Pancreas (tissue), 10 donors: ENCODE measurements around the gene ZP1. TPM values are rescaled to one million over a fixed set of nuclear protein-coding genes. Genes with fewer than 3 reads are reported as not detected.

ENCODE experiments used
- ATAC-seq, 4 donors: fragments of 200-7000 bp; cut with Tn5 transposase; one replicate each; pipeline versions ENCODE4 v1.8.0 to v1.9.1; 2020; ENCODE audit warnings: mild to moderate bottlenecking in 4 of 4, moderate library complexity in 4 of 4
- DNase-seq, 6 donors: peaks; one replicate each; pipeline ENCODE4 v3.0.0-alpha.2; 2020
- FAIRE-seq: peaks from 2 replicates; lab custom pipeline; 2012; peaks lifted over from hg19 to GRCh38; lab: Jason Lieb, UNC
- H3K27ac ChIP-seq, 4 donors: fragments of 200-600 bp; sonication (generic); 1 replicate in 3 of 4; 2 replicates in 1 of 4; pipeline versions ENCODE4 v1.5.0 to v1.8.0; 2020
- H3K27me3 ChIP-seq, 4 donors: fragments of 200-600 bp; one replicate each; pipeline ENCODE4 v1.8.0; 2021
- H3K36me3 ChIP-seq, 3 donors: fragments of 200-600 bp; sonication (generic) in 1 of 3; one replicate each; pipeline versions ENCODE4 v1.5.0 to v1.8.0; 2020 to 2021
- H3K4me1 ChIP-seq, 3 donors: fragments of 200-600 bp; one replicate each; pipeline ENCODE4 v1.8.0; 2021
- H3K4me3 ChIP-seq, 4 donors: fragments of 200-600 bp; sonication (generic) in 2 of 4; one replicate each; pipeline versions ENCODE4 v1.5.0 to v1.8.0; 2020 to 2021
- H3K9me3 ChIP-seq, 4 donors: fragments of 200-600 bp; one replicate each; pipeline ENCODE4 v1.8.0; 2021
- CTCF ChIP-seq, 4 donors: fragments of 200-600 bp; sonication (generic) in 3 of 4; IDR thresholded peaks; one replicate each; pipeline versions ENCODE4 v1.5.0 to v1.8.0; 2021; ENCODE audit warnings: antibody characterized with exemption in 4 of 4
- WGBS, 2 donors: extraction: QIAGEN DNeasy Blood & Tissue Kit; methylation state at CpG; one replicate each; pipeline ENCODE4 v1.1.7; 2013; 5-methylcytosine and 5-hydroxymethylcytosine counted together
- intact Hi-C, 3 donors: fragments of 100-400 bp; cut with DNase I; formaldehyde crosslinking; loops; one replicate each; pipeline versions ENCODE4 v1.11.1 to v1.14.2; 2022
- polyA plus RNA-seq, 2 donors: library from polyadenylated mRNA; stranded (reverse); fragments of 200-250 nt; gene quantifications; one replicate each; pipeline ENCODE4 v1.2.3, GENCODE V29; 2013
- total RNA-seq, 6 donors: library from RNA; stranded (reverse); fragmentation: NEBNext Ultra II Directional in 4 of 6; extraction: Animal tissue kit (Norgen Biotek cat#: 25700) in 4 of 6; gene quantifications; one replicate each; pipeline versions ENCODE4 v1.2.1 to v1.2.4, GENCODE V29; 2021 to 2023
- donor health status: healthy with polysubstance abuse.
- donor health status: DM: no; HTN: no; CAD: no; lungs with moderate emphysema.
- donor health status: DM: no; HTN: no; CAD: no.
- donor health status: control.
- donor health status: control.
- donor health status: Bipolar disorder and iron deficiency.
- donor health status: DM: yes; HTN: yes; CAD: no.
- donor health status: DM: no; HTN: no; CAD: no.
- donor health status: DM: no; HTN: no; CAD: no.
- donor health status: DM: yes; HTN: yes; CAD: no.

The ZP1 gene
- total and polyA plus RNA-seq, 8 donors: 0.34 to 1.5 TPM; not detected in 6

DNA sequence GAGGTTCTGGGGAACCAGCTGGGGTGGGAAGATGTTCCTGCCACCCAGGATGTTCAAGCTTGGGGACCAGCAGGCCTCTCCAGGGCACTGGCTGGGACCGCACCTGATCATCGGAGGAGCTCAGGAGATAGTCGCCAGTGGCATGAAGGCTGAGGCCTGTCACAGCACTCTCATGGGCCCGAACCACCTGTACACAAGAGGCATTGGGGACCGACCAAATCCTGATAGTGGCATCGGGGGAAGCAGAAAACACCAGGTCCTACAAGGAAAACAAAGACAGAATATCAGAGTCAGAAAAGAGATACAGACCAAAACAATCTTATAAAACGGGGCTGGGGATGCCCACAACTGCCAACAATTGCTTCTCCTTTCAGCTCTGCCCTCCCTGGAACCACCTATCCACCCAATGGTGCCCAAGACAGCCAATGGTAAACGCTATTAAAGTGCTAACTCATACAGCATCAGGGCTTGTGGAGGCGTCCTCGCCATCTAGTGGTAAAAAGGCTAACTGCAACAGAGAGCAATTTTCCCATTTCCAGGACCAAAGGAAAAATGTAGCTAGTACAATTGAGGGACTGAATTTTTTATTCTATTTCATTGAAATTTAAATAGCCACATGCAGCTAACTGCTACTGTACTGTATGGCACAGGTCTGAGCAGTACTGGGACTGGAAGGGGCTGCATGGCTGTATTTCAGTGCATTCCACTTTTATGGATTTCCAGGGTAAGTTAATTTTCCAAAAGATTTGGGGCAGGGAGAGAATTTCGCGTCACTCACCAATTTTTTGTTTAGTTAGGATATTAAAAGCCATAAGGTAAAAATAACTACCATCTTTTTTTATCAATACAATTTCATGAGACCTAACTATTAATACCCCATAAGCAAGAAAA is 31.9 kb downstream of the ZP1 start:
- 54 to 55% methylated on average over 12 of the region's 12 CpGs for WGBS, 2 donors
- Histone ChIP-seq H3K36me3 (peaks cover 21 to 88% (median 60%) of the 10 kb centered on the region in 3 donors), H3K9me3 (no peaks in the 10 kb centered on the region), H3K4me3 (no peak overlapping the region), H3K27me3 (no peaks in the 10 kb centered on the region), H3K4me1 (peaks cover 0 to 6% (median 2%) of the 10 kb centered on the region in 3 donors), H3K27ac (no peak overlapping the region)
- intact Hi-C loops: loop anchor here (5.0 to 10.0 kb wide), 3 partner anchors 54 to 67 kb away; partner anchors contain the start of gene CCDC86 (in 1 of the 3)
- peak; percentile 76 to 89 (median 88) for TF ChIP-seq CTCF (IDR thresholded peaks at IDR 0.05)
- ATAC-seq (peak; percentile 61 to 90 (median 86)), DNase-seq (peak in 2 of 6 donors; percentile 22 to 54), FAIRE-seq (no peak)

- no peak for TF ChIP-seq CTCF (IDR thresholded peaks at IDR 0.05)
- H3K9me3 ChIP-seq: no peaks in the 10 kb centered on the region
- H3K27me3 ChIP-seq: no peaks in the 10 kb centered on the region
- FAIRE-seq (no peak), ATAC-seq (no peak), DNase-seq (no peak)
- H3K4me3 ChIP-seq: no peak overlapping the region
- intact Hi-C loops: loop anchor here (5.0 to 10.0 kb wide), 3 partner anchors 55 to 68 kb away; partner anchors contain the start of gene CCDC86 (in 1 of the 3)
- peaks cover 21 to 81% (median 60%) of the 10 kb centered on the region in 3 donors for H3K36me3 ChIP-seq
- peaks cover 0 to 11% (median 9%) of the 10 kb centered on the region in 3 donors for H3K4me1 ChIP-seq
- H3K27ac ChIP-seq: no peak overlapping the region
- WGBS, 2 donors: 71 to 77% methylated on average over 4 of the region's 4 CpGs
Measured at GRCh38 chr11:60899977-60900376, 32.6 kb downstream of the ZP1 start.

- WGBS, 2 donors: 82 to 84% methylated on average over 13 of the region's 13 CpGs
- FAIRE-seq: no peak
- ATAC-seq: no peak
- Histone ChIP-seq H3K36me3 (peaks cover 21 to 72% (median 56%) of the 10 kb centered on the region in 3 donors), H3K4me3 (no peak overlapping the region), H3K9me3 (no peaks in the 10 kb centered on the region), H3K27me3 (no peaks in the 10 kb centered on the region), H3K27ac (no peak overlapping the region), H3K4me1 (peaks cover 0 to 16% (median 13%) of the 10 kb centered on the region in 3 donors)
- no peak for DNase-seq
- no peak for TF ChIP-seq CTCF (IDR thresholded peaks at IDR 0.05)
- intact Hi-C loops: no loop called here
Measured at GRCh38 chr11:60900673-60901404, 33.5 kb downstream of the ZP1 start.

DNA sequence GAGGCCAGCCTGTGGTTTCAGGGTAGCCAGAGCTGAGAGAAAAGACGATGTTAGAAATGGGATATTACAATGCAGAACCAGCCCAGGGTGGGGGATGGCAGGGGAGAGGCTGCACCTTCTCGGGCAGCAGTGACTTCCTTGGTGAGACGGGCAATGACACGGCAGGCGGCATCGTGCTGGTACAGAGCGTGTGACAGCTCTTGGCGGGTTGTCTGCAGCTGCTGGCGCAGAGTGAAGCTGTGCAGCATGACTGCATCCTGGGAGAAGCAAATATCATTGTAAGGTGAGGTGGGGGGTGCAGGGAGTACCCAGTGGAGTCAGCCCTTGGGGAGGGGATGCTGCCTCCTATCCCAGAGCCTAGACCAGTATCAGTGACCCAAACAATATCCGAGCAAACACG is 35.3 kb downstream of the ZP1 start:
- Histone ChIP-seq H3K36me3 (peaks cover 21 to 55% (median 38%) of the 10 kb centered on the region in 3 donors), H3K9me3 (no peaks in the 10 kb centered on the region), H3K4me1 (peaks cover 0 to 16% (median 13%) of the 10 kb centered on the region in 3 donors), H3K4me3 (no peak overlapping the region), H3K27me3 (no peaks in the 10 kb centered on the region), H3K27ac (no peak overlapping the region)
- 82 to 91% methylated on average over 11 of the region's 11 CpGs for WGBS, 2 donors
- intact Hi-C loops: no loop called here
- no peak for TF ChIP-seq CTCF (IDR thresholded peaks at IDR 0.05)
- DNase-seq (no peak), ATAC-seq (no peak), FAIRE-seq (no peak)
